Measurements from ENCODE around the gene GADL1.

The GADL1 gene

DNA sequence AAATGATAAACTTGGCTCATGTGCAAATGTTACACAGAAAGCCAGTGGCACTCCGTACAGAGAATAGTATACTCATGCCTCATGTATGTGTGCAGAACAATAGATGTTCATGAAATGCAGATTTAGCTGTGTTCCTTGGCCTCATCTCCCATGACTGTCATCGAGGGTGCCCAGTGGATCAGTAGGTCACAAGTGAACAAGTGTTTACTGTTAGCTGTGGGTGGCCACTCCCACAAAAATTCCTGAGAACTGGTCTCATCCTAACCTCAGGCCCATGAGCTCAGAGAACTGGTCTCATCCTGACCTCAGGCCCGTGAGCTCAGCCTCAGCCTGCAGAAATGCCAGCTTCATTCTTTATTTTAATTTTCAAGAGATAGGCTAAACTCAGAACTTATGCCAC lies 124.1 kb downstream of the GADL1 start:
- no peaks in the 10 kb centered on the region for H3K9me3 Mint-ChIP-seq
- H3K27ac Mint-ChIP-seq: no peak overlapping the region
- no peaks in the 10 kb centered on the region for H3K36me3 Mint-ChIP-seq
- DNase-seq: no peak
- H3K4me1 Mint-ChIP-seq: peaks cover 6% of the 10 kb centered on the region
- peaks cover 10% of the 10 kb centered on the region for H3K27me3 Mint-ChIP-seq
- CTCF ChIA-PET: interaction anchor here (0.7 to 2.4 kb wide), 13 partner anchors 9 to 998 kb away, joined by 3 to 9 read pairs (median 4); no protein-coding TSS in a partner anchor
- no peak overlapping the region for H3K4me3 Mint-ChIP-seq

DNA sequence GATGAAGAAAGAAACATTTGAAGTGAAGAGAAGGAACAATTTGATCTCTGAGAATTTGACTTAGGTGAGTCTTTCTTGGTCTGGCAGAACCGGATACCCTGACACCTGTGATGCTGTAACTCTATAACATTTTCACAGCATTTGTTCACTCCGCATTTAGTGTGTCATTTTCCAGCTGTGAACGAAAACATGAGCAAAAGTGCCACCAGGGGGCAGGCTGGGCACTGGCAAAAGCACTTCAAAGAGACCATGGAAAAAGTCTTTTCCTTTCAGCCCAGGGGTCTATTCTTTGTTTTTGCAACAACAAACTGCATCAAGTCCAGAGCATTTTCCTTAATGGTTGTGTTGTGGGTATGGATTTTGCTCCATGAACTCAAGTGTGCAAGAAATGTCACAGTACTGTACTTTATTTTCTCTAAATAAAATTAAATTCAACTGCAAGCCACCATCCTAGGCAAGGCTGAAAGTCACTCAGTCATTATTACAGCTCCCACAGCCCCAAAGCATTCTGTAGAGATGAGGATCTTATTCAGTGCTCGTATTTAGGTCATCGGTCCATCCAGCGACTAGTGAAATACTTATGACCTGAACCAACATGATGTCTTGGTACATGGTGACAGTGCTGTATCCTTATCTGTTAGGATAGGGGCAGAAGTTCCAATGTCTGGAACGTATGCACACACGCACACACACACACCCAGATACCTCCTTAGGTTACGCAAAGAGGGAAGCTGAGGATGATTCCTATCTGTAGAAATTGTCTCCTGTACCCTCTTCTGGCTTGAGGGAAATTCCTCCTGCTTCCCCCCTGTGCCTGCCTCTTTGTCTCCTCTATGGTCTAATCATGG lies 125.5 kb downstream of the GADL1 start:
- Mint-ChIP-seq H3K4me3 (no peak overlapping the region), H3K36me3 (no peaks in the 10 kb centered on the region), H3K9me3 (no peaks in the 10 kb centered on the region), H3K4me1 (peaks cover 6% of the 10 kb centered on the region), H3K27ac (no peak overlapping the region), H3K27me3 (peaks cover 10% of the 10 kb centered on the region)
- DNase-seq: peak; percentile 82
- CTCF ChIA-PET: interaction anchor here (0.6 to 2.4 kb wide), 16 partner anchors 10 to 1000 kb away, joined by 3 to 9 read pairs (median 4); no protein-coding TSS in a partner anchor

DNA sequence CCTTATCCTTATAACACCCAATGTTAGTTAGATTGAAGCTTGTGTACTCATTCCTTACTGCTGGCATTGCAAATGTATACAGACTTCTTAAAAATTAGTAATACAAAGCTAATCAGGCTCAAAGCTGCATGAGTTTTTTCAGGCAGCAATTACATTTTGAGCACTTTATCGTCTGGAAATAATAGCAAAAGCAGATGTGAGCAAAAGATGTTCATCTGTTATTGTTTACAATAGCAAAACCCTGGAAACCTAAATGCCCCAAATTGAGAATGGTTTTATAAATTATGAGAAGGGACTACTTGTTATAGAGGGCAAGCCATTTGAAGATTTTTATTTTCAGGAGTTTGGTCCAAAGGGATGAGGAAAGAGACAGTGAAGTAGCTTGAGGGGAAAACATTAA lies 126.4 kb downstream of the GADL1 start:
- Mint-ChIP-seq H3K27ac (no peak overlapping the region), H3K4me1 (peaks cover 6% of the 10 kb centered on the region), H3K9me3 (no peaks in the 10 kb centered on the region)

DNA sequence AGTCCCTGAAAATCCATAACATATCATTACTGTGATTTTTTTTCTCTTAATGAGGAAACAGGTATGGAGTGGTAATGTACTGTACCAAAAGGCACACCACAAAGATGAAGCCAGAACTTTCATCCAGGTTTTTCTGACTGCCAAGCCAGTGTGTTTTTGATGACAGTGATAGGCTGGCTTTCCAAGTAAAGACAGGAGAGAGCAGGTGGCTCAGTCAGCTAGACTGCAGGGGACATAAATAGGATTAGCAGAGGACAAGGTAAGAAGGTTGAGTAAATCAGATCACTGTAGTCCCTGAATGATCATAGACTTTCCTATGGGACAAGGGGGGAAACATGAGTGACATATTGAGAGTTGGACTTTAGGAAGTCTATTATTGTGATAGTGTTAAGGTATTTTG lies 127.9 kb downstream of the GADL1 start:
- Mint-ChIP-seq H3K27ac (no peak overlapping the region), H3K36me3 (no peaks in the 10 kb centered on the region), H3K4me1 (peaks cover 6% of the 10 kb centered on the region), H3K4me3 (no peak overlapping the region), H3K27me3 (peaks cover 10% of the 10 kb centered on the region), H3K9me3 (no peaks in the 10 kb centered on the region)
- DNase-seq: no peak
- CTCF ChIA-PET: no interaction called here

More for the DNA sequence above, 126.4 kb downstream of the GADL1 start:
- H3K4me3 Mint-ChIP-seq: no peak overlapping the region
- CTCF ChIA-PET: interaction anchor here (0.7 to 2.2 kb wide), 4 partner anchors 12 to 927 kb away, joined by 3 to 8 read pairs (median 4); no protein-coding TSS in a partner anchor
- H3K36me3 Mint-ChIP-seq: no peaks in the 10 kb centered on the region
- peaks cover 10% of the 10 kb centered on the region for H3K27me3 Mint-ChIP-seq
- DNase-seq: no peak

DNA sequence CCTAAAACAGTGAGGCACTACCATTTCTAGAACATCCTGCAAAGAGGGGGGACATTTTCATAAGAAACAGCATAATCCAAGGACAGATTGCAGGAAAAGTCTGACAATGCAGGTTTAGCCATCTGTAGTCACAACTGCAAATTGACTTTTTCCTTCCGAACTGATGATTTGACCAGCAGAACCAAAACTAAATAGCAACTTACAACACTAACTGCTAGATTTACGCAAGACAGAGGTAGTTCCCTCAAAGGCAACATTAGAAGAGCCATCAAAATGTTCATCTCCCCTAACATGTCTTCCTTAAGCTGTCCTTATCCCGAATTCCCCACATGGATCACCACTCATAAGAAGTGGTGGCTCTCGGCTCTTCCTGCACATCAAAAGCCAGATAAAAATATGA lies 129.6 kb downstream of the GADL1 start:
- Mint-ChIP-seq H3K27me3 (peaks cover 10% of the 10 kb centered on the region), H3K4me3 (no peak overlapping the region), H3K4me1 (peaks cover 6% of the 10 kb centered on the region), H3K9me3 (no peaks in the 10 kb centered on the region), H3K27ac (no peak overlapping the region), H3K36me3 (no peaks in the 10 kb centered on the region)
- no peak for DNase-seq
- CTCF ChIA-PET: no interaction called here

DNA sequence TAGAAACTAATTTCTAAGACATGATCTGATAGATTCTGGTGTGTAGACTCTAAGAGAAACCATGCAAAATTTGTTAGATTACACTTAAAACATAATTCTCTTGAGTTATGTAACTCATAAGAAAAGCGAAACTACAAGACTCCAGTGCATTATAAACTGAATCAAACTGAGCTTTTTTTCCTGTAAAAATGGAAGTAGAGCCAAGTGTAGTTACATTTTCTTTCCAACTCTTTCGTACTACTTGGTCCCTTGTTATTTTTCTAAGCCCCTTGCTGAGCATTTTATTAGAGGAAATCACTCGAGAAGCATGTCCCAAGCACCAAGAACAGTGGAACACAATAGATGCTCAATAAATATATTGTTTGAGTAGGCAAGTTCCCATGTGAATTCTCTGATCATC lies 130.2 kb downstream of the GADL1 start:
- DNase-seq: no peak
- H3K4me1 Mint-ChIP-seq: peaks cover 3% of the 10 kb centered on the region
- H3K27me3 Mint-ChIP-seq: peaks cover 5% of the 10 kb centered on the region
- H3K9me3 Mint-ChIP-seq: no peaks in the 10 kb centered on the region
- H3K4me3 Mint-ChIP-seq: no peak overlapping the region
- CTCF ChIA-PET: no interaction called here
- H3K36me3 Mint-ChIP-seq: no peaks in the 10 kb centered on the region
- no peak overlapping the region for H3K27ac Mint-ChIP-seq

DNA sequence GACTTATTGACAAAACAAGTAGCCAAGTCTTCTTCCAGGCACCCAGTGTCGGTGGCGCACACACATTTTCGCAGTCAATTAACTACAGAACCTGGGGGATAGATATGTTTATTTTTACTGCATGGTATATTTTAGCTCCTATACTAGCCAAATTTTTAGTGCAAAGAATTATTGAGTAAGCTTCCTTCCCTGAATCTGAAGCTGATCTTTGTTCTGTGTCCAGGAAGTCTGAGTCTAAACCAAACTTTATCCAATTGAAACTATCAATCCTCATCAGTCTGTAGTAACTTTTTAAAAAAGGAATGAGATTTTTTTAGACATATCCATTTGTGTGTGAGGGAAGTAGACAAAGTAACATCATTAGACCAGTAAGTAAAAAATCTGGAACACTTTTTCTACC lies 133.1 kb downstream of the GADL1 start:
- no peaks in the 10 kb centered on the region for H3K9me3 Mint-ChIP-seq
- H3K4me3 Mint-ChIP-seq: no peak overlapping the region
- CTCF ChIA-PET: interaction anchor here (0.9 to 1.4 kb wide), 3 partner anchors 9 to 748 kb away, joined by 3 to 6 read pairs (median 3); no protein-coding TSS in a partner anchor
- DNase-seq: no peak
- H3K27me3 Mint-ChIP-seq: no peaks in the 10 kb centered on the region
- no peak overlapping the region for H3K27ac Mint-ChIP-seq
- no peaks in the 10 kb centered on the region for H3K36me3 Mint-ChIP-seq
- H3K4me1 Mint-ChIP-seq: no peaks in the 10 kb centered on the region

DNA sequence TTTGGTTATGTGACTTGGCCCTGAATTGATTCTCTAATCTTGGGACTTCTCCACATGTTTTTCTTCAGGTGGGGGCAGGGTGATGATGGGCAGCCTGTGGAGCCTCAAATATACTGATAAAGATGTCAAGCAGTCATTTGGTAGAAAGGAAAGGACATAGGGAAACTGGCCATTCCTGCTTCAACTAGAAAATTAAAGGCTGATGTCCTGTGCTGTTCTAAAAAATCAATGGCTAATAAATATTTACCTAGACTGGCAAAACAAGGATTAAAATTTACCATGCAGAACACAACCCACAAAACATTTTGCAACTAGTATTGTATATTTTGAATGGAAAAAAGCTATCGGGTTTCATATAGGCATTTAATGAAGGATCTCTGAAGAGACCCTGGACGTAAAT lies 133.7 kb downstream of the GADL1 start:
- no peak for DNase-seq
- Mint-ChIP-seq H3K36me3 (no peaks in the 10 kb centered on the region), H3K4me3 (no peak overlapping the region), H3K9me3 (no peaks in the 10 kb centered on the region), H3K4me1 (no peaks in the 10 kb centered on the region), H3K27me3 (no peaks in the 10 kb centered on the region), H3K27ac (no peak overlapping the region)
- CTCF ChIA-PET: interaction anchor here (0.6 to 1.4 kb wide), 4 partner anchors 9 to 748 kb away, joined by 3 to 6 read pairs (median 3); no protein-coding TSS in a partner anchor

DNA sequence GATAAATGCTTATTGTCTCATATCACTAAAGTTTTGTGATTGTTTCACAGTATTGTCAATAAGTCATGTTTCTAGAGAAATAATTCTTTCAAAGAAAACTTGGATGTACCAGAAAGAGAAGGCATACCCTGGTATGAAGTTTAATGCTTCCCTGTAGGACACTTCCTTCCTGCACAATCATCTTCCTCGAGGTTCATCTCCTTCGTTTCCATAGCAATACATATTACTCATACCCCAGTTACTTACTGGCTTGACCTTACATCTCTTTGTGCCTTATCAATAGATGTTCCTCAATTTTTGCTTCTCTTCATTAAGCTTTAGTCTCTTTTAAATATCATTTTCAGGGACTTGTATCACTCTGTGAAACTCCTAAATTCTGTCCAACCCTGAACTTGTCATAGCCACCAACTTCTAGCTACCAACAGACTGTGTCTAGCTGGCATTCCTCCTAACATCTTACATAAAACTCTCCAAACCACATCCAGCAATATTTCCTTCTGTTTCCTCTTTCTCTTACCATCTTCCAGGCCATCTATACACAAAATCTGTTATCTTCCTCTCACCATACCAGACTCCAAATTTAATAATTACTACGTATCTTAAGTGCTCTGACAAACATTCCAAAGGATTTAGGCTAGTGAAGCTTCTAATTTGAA lies 134.3 kb downstream of the GADL1 start:
- CTCF ChIA-PET: interaction anchor here (0.6 to 1.5 kb wide), 5 partner anchors 8 to 747 kb away, joined by 3 to 5 read pairs (median 3); no protein-coding TSS in a partner anchor

DNA sequence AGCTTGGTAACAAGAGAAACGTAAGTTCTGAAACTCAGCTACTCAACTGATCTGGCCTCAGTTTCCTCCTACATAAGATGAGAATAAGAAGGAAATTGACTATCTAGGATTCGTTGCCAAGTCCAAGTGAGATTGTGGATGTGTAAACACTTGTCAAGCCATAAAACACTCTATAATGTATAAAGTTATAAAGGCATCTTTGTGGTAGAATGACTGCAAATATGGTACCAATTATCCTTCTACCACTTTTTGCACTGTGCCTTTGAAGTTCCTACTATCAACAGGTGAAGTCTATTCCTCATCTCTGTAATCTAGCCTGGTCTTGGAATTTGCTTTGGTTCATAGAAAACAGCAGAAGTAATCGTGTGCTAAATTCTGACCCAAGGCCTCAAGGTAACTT lies 138.2 kb downstream of the GADL1 start:
- Mint-ChIP-seq H3K9me3 (no peaks in the 10 kb centered on the region), H3K36me3 (no peaks in the 10 kb centered on the region), H3K4me1 (no peaks in the 10 kb centered on the region), H3K27ac (no peak overlapping the region), H3K4me3 (no peak overlapping the region), H3K27me3 (no peaks in the 10 kb centered on the region)
- no peak for DNase-seq
- CTCF ChIA-PET: interaction anchor here (1.7 kb wide), 1 partner anchor 12 kb away, joined by 4 read pairs; no protein-coding TSS in a partner anchor

More for the DNA sequence above, 134.3 kb downstream of the GADL1 start:
- Mint-ChIP-seq H3K4me3 (no peak overlapping the region), H3K9me3 (no peaks in the 10 kb centered on the region), H3K27me3 (no peaks in the 10 kb centered on the region), H3K27ac (no peak overlapping the region), H3K36me3 (no peaks in the 10 kb centered on the region), H3K4me1 (no peaks in the 10 kb centered on the region)
- DNase-seq: no peak

DNA sequence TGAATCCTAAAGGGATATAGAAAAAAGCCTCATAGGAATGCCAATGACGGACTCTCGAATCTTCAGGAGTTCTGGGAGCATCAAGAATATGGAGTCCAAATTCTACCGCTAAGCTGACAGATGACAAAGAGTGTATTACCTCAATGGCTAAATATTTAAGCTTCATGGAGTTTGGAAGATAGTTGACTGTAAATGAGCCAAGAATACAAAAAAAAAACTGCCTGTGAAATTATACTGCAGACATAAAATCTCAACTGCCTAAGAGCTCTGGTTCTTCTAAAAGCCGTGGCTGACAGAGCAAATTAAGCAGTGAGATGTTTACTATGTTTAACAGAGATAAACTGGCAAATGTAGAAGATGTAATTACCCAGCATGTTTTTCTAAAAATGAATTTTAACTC lies 140.0 kb downstream of the GADL1 start:
- DNase-seq: no peak
- no peak overlapping the region for H3K27ac Mint-ChIP-seq
- no peaks in the 10 kb centered on the region for H3K4me1 Mint-ChIP-seq
- no peaks in the 10 kb centered on the region for H3K27me3 Mint-ChIP-seq
- CTCF ChIA-PET: interaction anchor here (2.1 kb wide), 1 partner anchor 742 kb away, joined by 9 read pairs; no protein-coding TSS in a partner anchor
- H3K4me3 Mint-ChIP-seq: no peak overlapping the region
- H3K36me3 Mint-ChIP-seq: no peaks in the 10 kb centered on the region
- no peaks in the 10 kb centered on the region for H3K9me3 Mint-ChIP-seq

DNA sequence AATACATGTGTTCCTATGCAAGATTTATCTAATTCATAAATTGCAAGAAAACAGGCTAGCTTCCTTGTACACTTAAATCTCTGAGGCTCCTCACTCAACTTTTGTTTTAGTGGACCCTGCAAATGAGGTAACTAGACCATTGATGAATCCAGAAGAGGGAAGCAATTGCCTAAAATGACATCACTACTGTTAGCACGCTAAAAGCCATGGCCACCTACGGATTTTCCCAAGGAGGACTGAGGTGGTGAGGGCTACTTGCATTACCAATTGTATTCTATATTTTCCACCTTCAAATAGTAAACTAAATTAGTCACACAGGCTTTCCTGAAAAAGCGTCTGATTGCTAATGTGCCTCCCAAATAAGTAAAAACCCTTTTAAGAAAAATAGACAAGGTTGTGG lies 140.7 kb downstream of the GADL1 start:
- H3K9me3 Mint-ChIP-seq: no peaks in the 10 kb centered on the region
- H3K4me3 Mint-ChIP-seq: no peak overlapping the region
- no peak overlapping the region for H3K27ac Mint-ChIP-seq
- no peaks in the 10 kb centered on the region for H3K36me3 Mint-ChIP-seq
- CTCF ChIA-PET: interaction anchor here (2.1 kb wide), 1 partner anchor 741 kb away, joined by 9 read pairs; no protein-coding TSS in a partner anchor
- H3K4me1 Mint-ChIP-seq: no peaks in the 10 kb centered on the region
- H3K27me3 Mint-ChIP-seq: no peaks in the 10 kb centered on the region
- no peak for DNase-seq

DNA sequence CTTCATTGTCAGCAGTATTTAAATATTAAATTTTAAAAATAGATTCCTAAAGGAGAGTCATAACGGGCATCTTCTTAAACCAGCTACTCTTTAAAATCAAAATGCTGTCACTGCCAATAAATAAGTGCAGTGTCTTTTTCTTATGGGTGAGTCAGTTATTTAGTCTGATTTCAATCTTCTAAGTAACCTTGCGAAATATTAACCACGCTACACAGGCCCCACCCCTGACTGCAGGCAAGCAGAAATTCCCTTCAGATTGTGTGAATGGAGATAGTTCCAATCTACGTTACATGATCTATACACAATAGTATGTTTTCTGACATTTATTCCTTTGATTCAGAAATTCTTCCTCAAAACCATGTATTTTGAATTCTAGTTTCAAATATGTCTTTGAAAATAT lies 141.5 kb downstream of the GADL1 start:
- Mint-ChIP-seq H3K9me3 (no peaks in the 10 kb centered on the region), H3K27ac (no peak overlapping the region), H3K4me1 (no peaks in the 10 kb centered on the region), H3K27me3 (no peaks in the 10 kb centered on the region), H3K36me3 (no peaks in the 10 kb centered on the region), H3K4me3 (no peak overlapping the region)
- CTCF ChIA-PET: interaction anchor here (1.1 to 2.1 kb wide), 3 partner anchors 9 to 740 kb away, joined by 3 to 9 read pairs (median 6); no protein-coding TSS in a partner anchor
- no peak for DNase-seq

DNA sequence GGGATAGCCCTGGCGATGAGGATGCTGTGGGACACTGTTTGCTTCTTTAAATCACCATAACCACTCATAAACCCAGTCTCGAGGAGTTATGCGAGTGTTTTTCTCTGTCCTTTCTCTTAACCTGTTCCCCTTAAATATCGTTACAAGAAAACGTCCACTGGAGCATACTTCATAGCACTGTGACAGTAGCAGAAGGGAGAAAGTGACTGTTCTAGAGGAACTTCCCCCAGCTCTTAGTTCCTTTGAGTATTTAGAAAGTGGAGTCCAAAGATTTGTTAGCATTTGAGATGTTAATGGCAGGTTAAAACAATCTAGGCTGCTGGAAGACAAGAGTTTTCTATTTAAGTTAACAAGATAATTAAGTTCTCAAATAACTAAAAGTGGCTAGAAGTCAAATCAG lies 142.0 kb downstream of the GADL1 start:
- no peak for DNase-seq
- Mint-ChIP-seq H3K4me3 (no peak overlapping the region), H3K27ac (no peak overlapping the region), H3K4me1 (peaks cover 4% of the 10 kb centered on the region), H3K36me3 (no peaks in the 10 kb centered on the region), H3K27me3 (no peaks in the 10 kb centered on the region), H3K9me3 (no peaks in the 10 kb centered on the region)
- CTCF ChIA-PET: interaction anchor here (0.8 to 2.7 kb wide), 9 partner anchors 7 to 741 kb away, joined by 3 to 27 read pairs (median 6); no protein-coding TSS in a partner anchor
